HepG2 (cell line): ENCODE measurements around the gene METRNL. TPM values are rescaled to one million over a fixed set of nuclear protein-coding genes. Genes with fewer than 3 reads are reported as not detected.
A peak's percentile ranks its signal among the peaks of the same experiment; 100 is the strongest.

Experiments
- ATAC-seq: fragments of 200-7000 bp; cut with Tn5 transposase; 3 replicates; pipeline ENCODE4 v1.9.1; 2020; ENCODE audit warnings: mild to moderate bottlenecking, moderate library complexity
- BruUV-seq: library from RNA; stranded (reverse); fragments of 400-500 nt; replicated peaks from 2 replicates; lab custom pipeline; 2021; lab: Mats Ljungman, UMichigan
- CTCF ChIA-PET: fragments of 300-600 bp; formaldehyde crosslinking; extraction: SDS; loops from one replicate; lab custom pipeline; 2021; ENCODE audit warnings: low total read pairs, inconsistent platforms, low intra/inter-chr PET ratio; lab: Yijun Ruan, JAX
- POLR2A ChIA-PET: fragments of 350-600 bp; sonication (Branson Sonifier 250); formaldehyde crosslinking; loops from one replicate; lab custom pipeline; 2020; ENCODE audit warnings: antibody characterized with exemption, inconsistent platforms; lab: Yijun Ruan, JAX
- DNase-seq: peaks from one replicate; pipeline ENCODE4 v3.0.0-alpha.2; 2015; ENCODE audit warnings: low spot score
- FAIRE-seq: peaks from 3 replicates; lab custom pipeline; 2011; peaks lifted over from hg19 to GRCh38; lab: Jason Lieb, UNC
- H2AFZ ChIP-seq: one replicate; pipeline ENCODE4 v1.6.1; 2011; ENCODE audit warnings: low read length, inconsistent platforms
- H3K27ac ChIP-seq: fragments of 300-600 bp; 3 replicates; pipeline ENCODE4 v1.8.0; 2011; ENCODE audit warnings: mixed run types, mild to moderate bottlenecking, mixed read lengths, low read length, inconsistent platforms; ENCODE audit not compliant: insufficient read depth; ENCODE audit errors: extremely low read length
- H3K27me3 ChIP-seq, 2 experiments: fragments of 200-600 bp in 1 of 2; 2 replicates in 1 of 2; 3 replicates in 1 of 2; pipeline versions ENCODE4 v1.6.0 to v1.8.0; 2011; ENCODE audit warnings: low read length in 2 of 2, mild to moderate bottlenecking in 2 of 2, moderate library complexity in 2 of 2, inconsistent platforms in 1 of 2; ENCODE audit not compliant: insufficient read depth in 2 of 2, control insufficient read depth in 1 of 2
- H3K36me3 ChIP-seq, 2 experiments: fragments of 200-600 bp in 1 of 2; replicated peaks in 1 of 2; 2 replicates in 1 of 2; 3 replicates in 1 of 2; pipeline versions ENCODE4 v1.5.1 to v1.8.0; 2011; ENCODE audit warnings: low read length in 2 of 2, inconsistent platforms in 1 of 2; ENCODE audit not compliant: insufficient read depth in 2 of 2, control insufficient read depth in 1 of 2
- H3K4me1 ChIP-seq: 2 replicates; pipeline ENCODE4 v1.5.1; 2012; ENCODE audit warnings: low read length, inconsistent platforms; ENCODE audit not compliant: insufficient read depth
- H3K4me2 ChIP-seq: 2 replicates; pipeline ENCODE4 v1.6.0; 2011; ENCODE audit warnings: low read depth, low read length, inconsistent platforms
- H3K4me3 ChIP-seq, 3 experiments: fragments of 200-600 bp in 1 of 3; sonication (generic), shearing (Covaris generic) in 1 of 3; replicated peaks in 1 of 3; 2 replicates each; pipeline ENCODE4 v1.5.1; 2011 to 2016; ENCODE audit warnings: low read length in 3 of 3, inconsistent platforms in 2 of 3, low read depth in 2 of 3, mild to moderate bottlenecking in 2 of 3, control low read depth in 1 of 3, mixed read lengths in 1 of 3; ENCODE audit not compliant: insufficient read depth in 1 of 3
- H3K79me2 ChIP-seq: one replicate; pipeline ENCODE4 v1.6.1; 2011; ENCODE audit warnings: low read length, inconsistent platforms; ENCODE audit not compliant: insufficient read depth
- H3K9ac ChIP-seq: 2 replicates; pipeline ENCODE4 v1.6.0; 2011; ENCODE audit warnings: mild to moderate bottlenecking, low read depth, low read length, inconsistent platforms; ENCODE audit not compliant: insufficient read depth
- H3K9me3 ChIP-seq: 2 replicates; pipeline ENCODE4 v1.5.1; 2012; ENCODE audit warnings: mild to moderate bottlenecking, low read length
- H4K20me1 ChIP-seq: 2 replicates; pipeline ENCODE4 v1.6.0; 2011; ENCODE audit warnings: inconsistent platforms, mild to moderate bottlenecking, low read length, moderate library complexity; ENCODE audit not compliant: insufficient read depth
- FOSL2 ChIP-seq: sonication (generic); formaldehyde crosslinking; IDR thresholded peaks from 2 replicates; pipeline ENCODE4 v1.4.0; 2020; ENCODE audit warnings: missing genetic modification reagents
- KDM5B ChIP-seq: sonication (generic); formaldehyde crosslinking; IDR thresholded peaks from 2 replicates; pipeline ENCODE4 v1.4.0; 2020; ENCODE audit warnings: missing genetic modification reagents, mild to moderate bottlenecking, borderline replicate concordance
- ZNF737 ChIP-seq: sonication (generic); formaldehyde crosslinking; IDR thresholded peaks from 2 replicates; pipeline ENCODE4 v1.5.0; 2020; ENCODE audit warnings: missing genetic modification reagents, mild to moderate bottlenecking, borderline replicate concordance
- WGBS: methylation state at CpG from one replicate; pipeline ENCODE4 v1.1.6; 2017; ENCODE audit warnings: low lambda C conversion rate; 5-methylcytosine and 5-hydroxymethylcytosine counted together
- in situ Hi-C: cut with HindIII; loops from 2 replicates; pipeline ENCODE4 v1.10.0; 2017; ENCODE audit warnings: low pct_unique_long_range_greater_than_20kb; ENCODE audit not compliant: extremely low pct_ligation_motif_present
- intact Hi-C: fragments of 100-400 bp; cut with micrococcal nuclease; formaldehyde crosslinking; loops from one replicate; pipeline ENCODE4 v1.10.0; 2022; ENCODE audit not compliant: unreplicated experiment
- polyA plus RNA-seq, 8 experiments: library from polyadenylated mRNA; depleted of rRNA in 3 of 8; stranded (reverse) in 7 of 8; unstranded in 1 of 8; fragments of >200 nt; fragmentation: Illumina TruSeq in 4 of 8; extraction: Trizol in 4 of 8; gene quantifications; 2 replicates each; pipeline versions ENCODE4 v1.2.1 to v1.2.3, GENCODE V29; 2011 to 2016; ENCODE audit warnings: low read depth in 4 of 8, missing spikeins in 1 of 8, mixed read lengths in 1 of 8; ENCODE audit not compliant: insufficient read depth in 1 of 8
- total RNA-seq, 5 experiments: library from RNA; depleted of rRNA; stranded (reverse); fragments of >200 nt; fragmentation: Illumina TruSeq; extraction: Trizol; gene quantifications; 2 replicates each; pipeline ENCODE4 v1.2.3, GENCODE V29; 2016; ENCODE audit warnings: low read depth in 1 of 5
- TF ChIP-seq, protein P1 (sequence below): sonication (generic); formaldehyde crosslinking; IDR thresholded peaks from 2 replicates; pipeline ENCODE4 v1.5.1; 2020; ENCODE audit warnings: mild to moderate bottlenecking, missing genetic modification reagents, borderline replicate concordance
- TF ChIP-seq, protein P2 (sequence below): sonication (generic); formaldehyde crosslinking; IDR thresholded peaks from 2 replicates; pipeline ENCODE4 v1.8.0; 2022; ENCODE audit warnings: missing genetic modification reagents, low read depth, mild to moderate bottlenecking, borderline replicate concordance
- TF ChIP-seq, protein P3 (sequence below): IDR thresholded peaks from 2 replicates; pipeline ENCODE4 v1.6.1; 2012; ENCODE audit warnings: inconsistent platforms
- TF ChIP-seq, protein P4 (sequence below): sonication (generic); formaldehyde crosslinking; IDR thresholded peaks from 2 replicates; pipeline ENCODE4 v1.5.0; 2020; ENCODE audit warnings: mild to moderate bottlenecking, missing genetic modification reagents
- TF ChIP-seq, protein P5 (sequence below), 2 experiments: IDR thresholded peaks; 2 replicates each; pipeline ENCODE4 v1.6.1; 2011 to 2012; ENCODE audit warnings: low read length in 2 of 2, borderline replicate concordance in 1 of 2, low read depth in 1 of 2, mild to moderate bottlenecking in 1 of 2, moderate library complexity in 1 of 2

METRNL gene
- total and polyA plus RNA-seq, 2 of the 13 experiments (the other 11 are each of a cell fraction or from before 2014, with no cell fraction given) = 0.66 to 0.84 TPM

DNA sequence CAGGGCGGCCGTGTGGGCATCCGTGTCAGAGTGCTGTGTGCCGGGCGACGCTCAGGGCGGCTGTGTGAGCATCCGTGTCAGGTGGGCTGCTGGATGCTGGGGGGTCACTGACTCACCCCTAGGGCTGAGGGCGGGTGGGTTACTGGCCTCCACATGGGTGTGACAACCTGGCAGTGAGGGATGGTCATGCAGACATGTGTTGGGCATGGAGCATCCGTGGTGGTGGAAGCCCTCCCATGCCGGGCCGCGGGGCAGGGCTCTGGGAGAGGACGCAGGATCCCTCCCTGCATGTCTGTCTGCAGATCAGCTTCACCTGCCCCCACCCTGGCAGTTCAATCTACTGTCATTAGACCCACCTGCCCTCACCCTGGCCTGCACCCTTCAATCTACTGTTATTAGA is 56.3 kb downstream of the METRNL start (continued):
- no peak for TF ChIP-seq FOSL2 (CRISPR knock-in tag)
- TF ChIP-seq, protein P1, sequence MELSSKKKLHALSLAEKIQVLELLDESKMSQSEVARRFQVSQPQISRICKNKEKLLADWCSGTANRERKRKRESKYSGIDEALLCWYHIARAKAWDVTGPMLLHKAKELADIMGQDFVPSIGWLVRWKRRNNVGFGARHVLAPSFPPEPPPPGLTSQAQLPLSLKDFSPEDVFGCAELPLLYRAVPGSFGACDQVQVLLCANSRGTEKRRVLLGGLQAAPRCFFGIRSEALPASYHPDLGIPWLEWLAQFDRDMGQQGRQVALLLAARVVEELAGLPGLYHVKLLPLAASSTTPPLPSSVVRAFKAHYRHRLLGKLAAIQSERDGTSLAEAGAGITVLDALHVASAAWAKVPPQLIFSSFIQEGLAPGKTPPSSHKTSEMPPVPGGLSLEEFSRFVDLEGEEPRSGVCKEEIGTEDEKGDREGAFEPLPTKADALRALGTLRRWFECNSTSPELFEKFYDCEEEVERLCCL = no peak

DNA sequence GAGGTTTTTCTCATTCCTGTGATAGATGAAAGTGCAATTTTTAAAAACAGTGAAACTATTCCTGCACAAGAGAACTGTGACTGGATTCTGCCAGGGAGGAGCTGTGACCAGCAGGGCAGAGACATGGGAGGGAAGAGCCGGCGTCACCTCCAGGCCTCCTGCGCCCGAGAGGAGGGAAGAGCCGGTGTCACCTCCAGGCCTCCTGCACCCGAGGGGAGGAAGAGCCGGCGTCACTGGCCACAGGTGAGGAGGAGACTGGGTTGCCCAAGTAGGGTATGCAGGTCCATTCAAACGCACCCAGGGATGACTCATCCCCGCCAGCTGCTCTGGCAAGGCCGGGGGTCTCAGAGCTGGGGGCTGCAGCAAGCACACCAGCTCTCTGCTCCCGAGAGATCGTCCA is 56.7 kb downstream of the METRNL start:
- POLR2A ChIA-PET = no interaction called here
- DNase-seq = no peak
- no peaks in the 10 kb centered on the region; the same call in 1 of the 2 replicates for H4K20me1 ChIP-seq
- no peaks in the 10 kb centered on the region for H3K36me3 ChIP-seq
- intact Hi-C loops (no loop called here), in situ Hi-C loops (no loop called here)
- peaks cover 19 to 59% of the 10 kb centered on the region in 2 experiments; a peak in 4 of 5 replicates for H3K27me3 ChIP-seq
- no peak overlapping the region for H3K4me2 ChIP-seq
- TF ChIP-seq ZNF737 = no peak
- TF ChIP-seq KDM5B (CRISPR knock-in tag) = 0 out of 2 replicates have a peak, but pooled peaks have one; percentile 27
- TF ChIP-seq, all 625 proteins: peak for 1
- Histone ChIP-seq H3K27ac (no peak overlapping the region), H3K9ac (no peak overlapping the region), H3K9me3 (no peaks in the 10 kb centered on the region), H2AFZ (no peak overlapping the region), H3K79me2 (no peaks in the 10 kb centered on the region), H3K4me3 (no peak overlapping the region), H3K4me1 (no peaks in the 10 kb centered on the region)
- no peak for ATAC-seq
- no TSS peak for BruUV-seq
- FAIRE-seq = no peak
- CTCF ChIA-PET = no interaction called here
- 47% methylated on average over 11 of the region's 13 CpGs for WGBS

DNA sequence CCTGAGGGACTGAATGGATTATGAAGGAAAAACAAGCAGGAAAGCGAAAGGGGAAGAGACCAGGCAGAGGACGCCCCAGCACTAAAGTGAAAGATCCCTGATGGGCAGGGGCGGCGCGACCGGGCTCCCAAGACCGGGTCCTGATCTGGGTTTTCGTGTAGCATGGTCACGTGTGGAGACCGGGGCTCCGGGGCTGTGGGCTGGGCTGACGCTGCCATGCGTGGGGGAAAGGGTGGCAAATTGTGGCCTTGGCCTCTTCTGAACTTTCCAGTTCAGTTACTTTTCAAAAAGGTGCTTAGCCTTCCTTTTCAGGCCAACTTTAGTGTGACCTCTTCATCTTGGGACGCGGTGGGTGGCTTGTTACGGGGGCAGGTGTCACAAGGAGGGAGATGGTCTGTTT is 57.5 kb downstream of the METRNL start:
- no peak for DNase-seq
- CTCF ChIA-PET = no interaction called here
- BruUV-seq = no TSS peak
- Histone ChIP-seq H3K79me2 (no peaks in the 10 kb centered on the region), H3K9me3 (peaks cover under 1% of the 10 kb centered on the region; the same call in 1 of the 2 replicates), H3K27ac (no peak overlapping the region), H3K4me2 (no peak overlapping the region), H3K27me3 (peaks cover 15 to 52% of the 10 kb centered on the region in 2 experiments), H3K36me3 (no peaks in the 10 kb centered on the region), H4K20me1 (no peaks in the 10 kb centered on the region; the same call in 1 of the 2 replicates), H2AFZ (no peak overlapping the region), H3K4me1 (no peaks in the 10 kb centered on the region), H3K9ac (no peak overlapping the region), H3K4me3 (no peak overlapping the region)
- POLR2A ChIA-PET = no interaction called here
- no peak for FAIRE-seq
- 40% methylated on average over 15 of the region's 16 CpGs for WGBS
- in situ Hi-C loops = no loop called here
- no peak for ATAC-seq
- intact Hi-C loops = no loop called here
- TF ChIP-seq, protein P2, sequence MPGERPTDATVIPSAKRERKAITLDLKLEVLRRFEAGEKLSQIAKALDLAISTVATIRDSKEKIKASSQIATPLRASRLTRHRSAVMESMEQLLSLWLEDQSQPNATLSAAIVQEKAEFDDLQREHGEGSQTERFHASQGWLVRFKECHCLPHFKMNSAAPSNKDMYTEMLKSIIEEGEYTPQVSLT (CRISPR knock-in tag) = no peak
- TF ChIP-seq, protein P3, sequence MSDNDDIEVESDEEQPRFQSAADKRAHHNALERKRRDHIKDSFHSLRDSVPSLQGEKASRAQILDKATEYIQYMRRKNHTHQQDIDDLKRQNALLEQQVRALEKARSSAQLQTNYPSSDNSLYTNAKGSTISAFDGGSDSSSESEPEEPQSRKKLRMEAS = no peak
- TF ChIP-seq, protein P4, sequence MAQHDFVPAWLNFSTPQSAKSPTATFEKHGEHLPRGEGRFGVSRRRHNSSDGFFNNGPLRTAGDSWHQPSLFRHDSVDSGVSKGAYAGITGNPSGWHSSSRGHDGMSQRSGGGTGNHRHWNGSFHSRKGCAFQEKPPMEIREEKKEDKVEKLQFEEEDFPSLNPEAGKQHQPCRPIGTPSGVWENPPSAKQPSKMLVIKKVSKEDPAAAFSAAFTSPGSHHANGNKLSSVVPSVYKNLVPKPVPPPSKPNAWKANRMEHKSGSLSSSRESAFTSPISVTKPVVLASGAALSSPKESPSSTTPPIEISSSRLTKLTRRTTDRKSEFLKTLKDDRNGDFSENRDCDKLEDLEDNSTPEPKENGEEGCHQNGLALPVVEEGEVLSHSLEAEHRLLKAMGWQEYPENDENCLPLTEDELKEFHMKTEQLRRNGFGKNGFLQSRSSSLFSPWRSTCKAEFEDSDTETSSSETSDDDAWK (CRISPR knock-in tag) = no peak
- TF ChIP-seq, protein P5, sequence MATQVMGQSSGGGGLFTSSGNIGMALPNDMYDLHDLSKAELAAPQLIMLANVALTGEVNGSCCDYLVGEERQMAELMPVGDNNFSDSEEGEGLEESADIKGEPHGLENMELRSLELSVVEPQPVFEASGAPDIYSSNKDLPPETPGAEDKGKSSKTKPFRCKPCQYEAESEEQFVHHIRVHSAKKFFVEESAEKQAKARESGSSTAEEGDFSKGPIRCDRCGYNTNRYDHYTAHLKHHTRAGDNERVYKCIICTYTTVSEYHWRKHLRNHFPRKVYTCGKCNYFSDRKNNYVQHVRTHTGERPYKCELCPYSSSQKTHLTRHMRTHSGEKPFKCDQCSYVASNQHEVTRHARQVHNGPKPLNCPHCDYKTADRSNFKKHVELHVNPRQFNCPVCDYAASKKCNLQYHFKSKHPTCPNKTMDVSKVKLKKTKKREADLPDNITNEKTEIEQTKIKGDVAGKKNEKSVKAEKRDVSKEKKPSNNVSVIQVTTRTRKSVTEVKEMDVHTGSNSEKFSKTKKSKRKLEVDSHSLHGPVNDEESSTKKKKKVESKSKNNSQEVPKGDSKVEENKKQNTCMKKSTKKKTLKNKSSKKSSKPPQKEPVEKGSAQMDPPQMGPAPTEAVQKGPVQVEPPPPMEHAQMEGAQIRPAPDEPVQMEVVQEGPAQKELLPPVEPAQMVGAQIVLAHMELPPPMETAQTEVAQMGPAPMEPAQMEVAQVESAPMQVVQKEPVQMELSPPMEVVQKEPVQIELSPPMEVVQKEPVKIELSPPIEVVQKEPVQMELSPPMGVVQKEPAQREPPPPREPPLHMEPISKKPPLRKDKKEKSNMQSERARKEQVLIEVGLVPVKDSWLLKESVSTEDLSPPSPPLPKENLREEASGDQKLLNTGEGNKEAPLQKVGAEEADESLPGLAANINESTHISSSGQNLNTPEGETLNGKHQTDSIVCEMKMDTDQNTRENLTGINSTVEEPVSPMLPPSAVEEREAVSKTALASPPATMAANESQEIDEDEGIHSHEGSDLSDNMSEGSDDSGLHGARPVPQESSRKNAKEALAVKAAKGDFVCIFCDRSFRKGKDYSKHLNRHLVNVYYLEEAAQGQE (IDR thresholded peaks at IDR 0.05; ENCODE audit: borderline replicate concordance in 1 of 2, low read depth in 1 of 2, low read length in 2 of 2) = no peak
